ENCODE data around the gene CHD8. TPM values are rescaled to one million over a fixed set of nuclear protein-coding genes. Genes with fewer than 3 reads are reported as not detected.
A peak's percentile ranks its signal among the peaks of the same experiment; 100 is the strongest.

Gene CHD8
- total and polyA plus RNA-seq, 2 of the 13 experiments (the other 11 are each of a cell fraction or from before 2014, with no cell fraction given): 35.1 to 79.6 TPM

GRCh38 chr14:21431126-21431525, 24.8 kb downstream of the CHD8 start:
- intact Hi-C loops (cut with micrococcal nuclease; ENCODE audit: unreplicated experiment) (no loop called here), in situ Hi-C loops (cut with HindIII; ENCODE audit: extremely low pct_ligation_motif_present, low pct_unique_long_range_greater_than_20kb) (no loop called here)
- FAIRE-seq (no peak), DNase-seq (ENCODE audit: low spot score) (no peak), ATAC-seq (peak; percentile 31; the same call in 2 of the 3 replicates)
- 0 out of 2 replicates have a peak, but pooled peaks have one; percentile 34 for TF ChIP-seq ZNF766 (CRISPR knock-in tag; IDR thresholded peaks at IDR 0.05; ENCODE audit: borderline replicate concordance)
- TF ChIP-seq FOSL1 (CRISPR knock-in tag; IDR thresholded peaks at IDR 0.05; ENCODE audit: borderline replicate concordance): no peak
- TF ChIP-seq NRL (CRISPR knock-in tag; IDR thresholded peaks at IDR 0.05; ENCODE audit: borderline replicate concordance): 0 out of 2 replicates have a peak, but pooled peaks have one; percentile 55
- 0 out of 2 replicates have a peak, but pooled peaks have one; percentile 7 for TF ChIP-seq ZNF143 (CRISPR knock-in tag; IDR thresholded peaks at IDR 0.05)
- 0 out of 2 replicates have a peak, but pooled peaks have one; percentile 9 for TF ChIP-seq ZNF703 (CRISPR knock-in tag; IDR thresholded peaks at IDR 0.05; ENCODE audit: borderline replicate concordance)
- TF ChIP-seq ZBTB39 (CRISPR knock-in tag; IDR thresholded peaks at IDR 0.05): no peak
- Histone ChIP-seq H3K4me2 (ENCODE audit: low read depth, low read length) (no peak overlapping the region), H3K27me3 (ENCODE audit: control insufficient read depth in 1 of 2, insufficient read depth in 2 of 2, low read length in 2 of 2) (no peaks in the 10 kb centered on the region), H3K36me3 (replicated peaks in 1 of 2; ENCODE audit: control insufficient read depth in 1 of 2, insufficient read depth in 2 of 2, low read length in 2 of 2) (peaks cover 31 to 65% of the 10 kb centered on the region in 2 experiments), H4K20me1 (ENCODE audit: insufficient read depth, low read length) (no peaks in the 10 kb centered on the region), H3K4me3 (replicated peaks in 1 of 3; ENCODE audit: insufficient read depth in 1 of 3, low read depth in 2 of 3, low read length in 3 of 3) (no peak overlapping the region), H3K4me1 (ENCODE audit: insufficient read depth, low read length) (peaks cover 16% of the 10 kb centered on the region), H3K79me2 (ENCODE audit: insufficient read depth, low read length) (peaks cover 46% of the 10 kb centered on the region), H2AFZ (ENCODE audit: low read length) (no peak overlapping the region), H3K27ac (ENCODE audit: extremely low read length, insufficient read depth, low read length) (no peak overlapping the region), H3K9ac (ENCODE audit: insufficient read depth, low read depth, low read length) (no peak overlapping the region), H3K9me3 (ENCODE audit: low read length) (no peaks in the 10 kb centered on the region)
- no TSS peak for BruUV-seq (replicated peaks)
- POLR2A ChIA-PET: interaction anchor here (1.3 kb wide), 1 partner anchor 25 kb away, joined by 8 read pairs; the partner anchor contains the start of gene CHD8
- WGBS (ENCODE audit: low lambda C conversion rate): 95% methylated on average over 2 of the region's 2 CpGs
- CTCF ChIA-PET (ENCODE audit: low intra/inter-chr PET ratio, low total read pairs): no interaction called here

- FAIRE-seq (no peak), ATAC-seq (no peak), DNase-seq (ENCODE audit: low spot score) (no peak)
- H2AFZ ChIP-seq (ENCODE audit: low read length): no peak overlapping the region
- no peaks in the 10 kb centered on the region for H3K4me1 ChIP-seq (ENCODE audit: insufficient read depth, low read length)
- no peaks in the 10 kb centered on the region for H4K20me1 ChIP-seq (ENCODE audit: insufficient read depth, low read length)
- in situ Hi-C loops (cut with HindIII; ENCODE audit: extremely low pct_ligation_motif_present, low pct_unique_long_range_greater_than_20kb) (no loop called here), intact Hi-C loops (cut with micrococcal nuclease; ENCODE audit: unreplicated experiment) (no loop called here)
- no peaks in the 10 kb centered on the region for H3K27me3 ChIP-seq (ENCODE audit: control insufficient read depth in 1 of 2, insufficient read depth in 2 of 2, low read length in 2 of 2)
- BruUV-seq (replicated peaks): no TSS peak
- no peak overlapping the region for H3K27ac ChIP-seq (ENCODE audit: extremely low read length, insufficient read depth, low read length)
- H3K79me2 ChIP-seq (ENCODE audit: insufficient read depth, low read length): peaks cover 25% of the 10 kb centered on the region
- POLR2A ChIA-PET: no interaction called here
- no peak overlapping the region for H3K4me3 ChIP-seq (replicated peaks in 1 of 3; ENCODE audit: insufficient read depth in 1 of 3, low read depth in 2 of 3, low read length in 3 of 3)
- CTCF ChIA-PET (ENCODE audit: low intra/inter-chr PET ratio, low total read pairs): no interaction called here
- 98% methylated on average over 4 of the region's 4 CpGs for WGBS (ENCODE audit: low lambda C conversion rate)
- no peak overlapping the region for H3K4me2 ChIP-seq (ENCODE audit: low read depth, low read length)
- no peak overlapping the region for H3K9ac ChIP-seq (ENCODE audit: insufficient read depth, low read depth, low read length)
- H3K9me3 ChIP-seq (ENCODE audit: low read length): no peaks in the 10 kb centered on the region
- H3K36me3 ChIP-seq (replicated peaks in 1 of 2; ENCODE audit: control insufficient read depth in 1 of 2, insufficient read depth in 2 of 2, low read length in 2 of 2): peaks cover 42 to 80% of the 10 kb centered on the region in 2 experiments
- TF ChIP-seq ZBTB26 (CRISPR knock-in tag; IDR thresholded peaks at IDR 0.05; ENCODE audit: borderline replicate concordance) (no peak), ZNF562 (CRISPR knock-in tag; IDR thresholded peaks at IDR 0.05; ENCODE audit: borderline replicate concordance) (0 out of 2 replicates have a peak, but pooled peaks have one; percentile 56), ZNF841 (CRISPR knock-in tag; IDR thresholded peaks at IDR 0.05; ENCODE audit: borderline replicate concordance) (0 out of 2 replicates have a peak, but pooled peaks have one; percentile 26), REL (CRISPR knock-in tag; conservative IDR thresholded peaks at IDR 0.05) (0 out of 2 replicates have a peak, but pooled peaks have one; percentile 53), ZNF672 (CRISPR knock-in tag; IDR thresholded peaks at IDR 0.05) (no peak), ZC3H13 (CRISPR knock-in tag; IDR thresholded peaks at IDR 0.05) (0 out of 2 replicates have a peak, but pooled peaks have one; percentile 33)
Measured at GRCh38 chr14:21428930-21429329, 27.0 kb downstream of the CHD8 start.
